ENCODE measurements around the gene SYCP2. TPM values are rescaled to one million over a fixed set of nuclear protein-coding genes. Genes with fewer than 3 reads are reported as not detected.

SYCP2 gene
- total RNA-seq, 1 donor from 2014 or later, result 2.2 TPM

DNA sequence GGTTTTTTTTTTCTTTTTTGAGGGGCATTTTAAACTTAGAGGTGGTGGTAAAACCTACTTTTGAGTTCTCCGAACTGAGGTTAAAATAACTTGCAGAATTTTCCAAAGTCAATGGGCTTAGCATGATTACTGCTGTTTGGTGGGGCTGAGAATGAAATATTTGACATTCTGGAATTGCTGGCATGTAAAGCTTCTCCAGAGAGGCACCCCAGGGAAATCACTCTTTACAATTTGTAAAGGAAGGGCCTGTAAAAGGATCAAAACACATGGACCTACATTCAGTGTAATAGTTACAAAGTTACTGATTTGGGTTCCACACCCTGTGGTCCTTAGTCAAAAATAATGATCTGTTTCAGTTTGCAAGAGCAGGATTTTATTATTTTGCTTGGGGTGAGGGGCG, 12.3 kb upstream of the SYCP2 start:
- no peak for DNase-seq (ENCODE audit: low spot score)

DNA sequence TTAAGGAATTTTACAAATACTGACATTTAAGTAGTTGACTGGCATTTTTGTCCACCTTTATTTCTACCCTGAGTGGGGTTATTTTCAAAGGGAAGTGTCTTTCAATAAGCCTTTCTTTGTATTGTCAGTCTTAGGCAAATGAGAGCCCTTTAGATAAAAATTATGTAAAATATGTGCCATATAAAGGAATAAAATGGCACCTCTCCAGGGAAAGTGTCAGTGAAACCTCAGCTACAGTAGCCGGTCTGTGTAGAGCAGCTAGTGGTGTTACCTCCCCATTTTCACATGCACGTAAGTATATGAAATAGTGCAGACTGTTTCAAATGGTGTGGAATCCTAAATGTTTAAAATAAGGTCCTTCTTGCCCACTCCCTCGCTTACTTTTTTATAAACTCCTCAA, 11.7 kb upstream of the SYCP2 start:
- no peak for DNase-seq (ENCODE audit: low spot score)

DNA sequence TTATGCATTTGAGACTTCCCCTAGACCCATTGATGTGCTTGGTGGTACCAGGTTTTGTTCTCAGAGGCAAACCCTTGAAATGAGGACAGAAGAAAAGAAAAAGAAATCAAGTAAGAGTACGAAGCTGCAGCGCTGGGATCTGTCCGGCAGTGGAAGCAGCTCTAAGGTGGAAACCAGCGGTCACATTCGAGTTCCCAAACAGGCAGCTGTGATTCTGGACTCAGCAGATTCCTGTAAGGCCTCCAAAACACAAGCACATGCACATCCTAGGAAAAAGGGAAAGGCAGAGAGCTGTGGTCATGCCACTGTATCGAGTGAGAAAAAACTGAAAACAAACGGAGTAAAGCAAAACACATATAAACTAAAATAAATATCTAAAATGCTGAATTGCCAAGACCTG, 11.3 kb upstream of the SYCP2 start:
- no peak for DNase-seq (ENCODE audit: low spot score)

DNA sequence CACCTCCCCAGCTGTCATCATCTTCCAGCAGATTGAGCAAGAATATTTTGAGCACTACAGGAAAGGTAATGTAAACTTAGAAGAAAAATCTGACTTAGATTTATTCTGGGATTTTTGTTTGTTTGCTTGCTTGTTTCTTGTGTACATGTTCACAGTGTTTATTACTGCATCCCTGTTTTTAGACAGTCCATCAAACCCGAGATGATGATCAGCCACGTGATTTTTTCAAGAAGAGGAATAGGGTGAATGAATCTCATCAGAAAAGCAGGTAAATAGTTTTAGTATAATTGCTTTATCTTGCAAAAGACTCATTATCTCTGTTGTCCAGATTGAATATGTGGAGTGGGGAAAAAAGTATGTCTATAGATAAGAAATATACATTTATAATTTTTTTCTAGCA, 8.8 kb upstream of the SYCP2 start:
- DNase-seq (ENCODE audit: low spot score), result no peak

GRCh38 chr20:59940956-59941294, 7.5 kb upstream of the SYCP2 start:
- no peak for DNase-seq (ENCODE audit: low spot score)

- peak; percentile 99 for DNase-seq (ENCODE audit: low spot score)
Observed at GRCh38 chr20:59940129-59940955, 6.9 kb upstream of the SYCP2 start, which contains the start of the genes FAM217B and PPP1R3D. Gene FAM217B, plus strand, starts transcription at chr20:59940389. Its CDS starts 3,555 bp downstream, at chr20:59943944. Gene PPP1R3D, minus strand, starts transcription at chr20:59940305. Its CDS starts 374 bp downstream, at chr20:59939931.

DNA sequence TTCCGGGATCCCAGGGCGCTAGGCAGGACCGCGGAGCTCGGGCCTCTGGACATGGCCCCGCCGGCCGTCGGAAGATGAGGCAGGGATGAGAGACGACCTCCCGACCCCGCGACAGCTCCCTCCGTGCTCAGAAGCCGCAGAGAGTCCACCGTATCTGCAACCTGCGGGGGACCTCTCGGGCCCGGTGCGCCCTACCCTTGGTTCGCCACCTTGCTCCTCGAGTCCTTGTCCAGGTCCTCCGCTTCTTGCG, 6.4 kb upstream of the SYCP2 start:
- no peak for DNase-seq (ENCODE audit: low spot score)

DNA sequence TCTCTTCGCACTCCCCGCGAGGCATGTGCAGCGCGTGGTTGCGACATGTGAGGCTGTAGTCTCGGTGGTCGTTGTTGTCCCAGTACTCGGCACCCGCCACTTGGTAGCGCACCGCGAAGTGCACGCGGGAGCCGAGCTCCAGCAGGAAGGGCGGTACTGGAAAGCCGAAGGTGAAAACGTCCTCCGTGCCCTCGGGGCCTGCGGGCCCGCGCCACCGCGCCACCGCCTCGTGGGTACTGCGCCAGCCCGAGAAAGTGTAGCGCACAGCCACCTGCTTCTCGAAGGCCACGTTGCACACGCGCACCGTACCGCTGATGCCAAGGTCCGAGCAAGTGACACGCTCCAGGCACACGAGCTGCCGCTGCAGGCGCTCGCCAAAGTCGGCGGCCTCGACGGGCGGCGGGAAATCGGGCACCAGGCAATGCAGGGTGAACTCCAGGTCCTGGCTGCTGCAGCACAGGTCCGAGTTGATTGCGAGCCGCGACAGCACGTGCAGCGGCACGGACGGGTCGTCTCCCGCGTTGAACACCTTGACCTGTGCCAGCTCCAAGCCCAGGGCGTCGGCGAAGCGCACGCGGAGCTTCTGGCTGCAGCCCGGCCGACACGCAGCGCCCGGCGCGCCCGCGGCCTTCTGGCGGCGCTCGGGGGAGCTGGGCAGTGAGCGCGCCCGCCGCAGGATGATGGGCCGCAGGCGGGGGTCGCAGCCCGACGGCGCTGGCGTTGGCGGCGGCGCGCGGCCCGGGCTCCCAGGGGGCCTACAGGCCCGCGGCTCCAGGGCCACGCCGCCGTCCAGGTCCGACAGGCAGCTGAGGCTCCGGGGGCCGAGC, 5.8 kb upstream of the SYCP2 start:
- no peak for DNase-seq (ENCODE audit: low spot score)

- DNase-seq (ENCODE audit: low spot score), result no peak
Observed at GRCh38 chr20:59938696-59939051, 5.2 kb upstream of the SYCP2 start.

DNA sequence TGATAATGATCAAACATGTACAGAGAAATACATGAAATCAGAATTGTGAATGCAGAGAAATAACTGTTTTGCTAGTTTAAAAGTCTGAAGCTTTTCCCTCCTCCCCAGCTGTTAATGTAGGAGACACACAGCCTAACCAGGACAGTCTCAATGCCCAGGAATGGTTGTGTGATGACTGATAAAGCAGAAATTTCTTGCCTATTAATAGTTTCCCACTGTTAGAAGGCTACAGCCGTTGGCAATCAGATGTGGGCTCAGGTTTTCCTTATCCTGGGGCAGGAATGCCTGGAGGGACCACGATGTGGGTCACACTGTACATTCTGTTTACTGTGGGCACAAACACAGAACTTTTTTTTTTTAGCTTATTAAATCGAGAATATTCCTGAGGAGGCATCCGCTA, 4.8 kb upstream of the SYCP2 start:
- DNase-seq (ENCODE audit: low spot score), result no peak

DNA sequence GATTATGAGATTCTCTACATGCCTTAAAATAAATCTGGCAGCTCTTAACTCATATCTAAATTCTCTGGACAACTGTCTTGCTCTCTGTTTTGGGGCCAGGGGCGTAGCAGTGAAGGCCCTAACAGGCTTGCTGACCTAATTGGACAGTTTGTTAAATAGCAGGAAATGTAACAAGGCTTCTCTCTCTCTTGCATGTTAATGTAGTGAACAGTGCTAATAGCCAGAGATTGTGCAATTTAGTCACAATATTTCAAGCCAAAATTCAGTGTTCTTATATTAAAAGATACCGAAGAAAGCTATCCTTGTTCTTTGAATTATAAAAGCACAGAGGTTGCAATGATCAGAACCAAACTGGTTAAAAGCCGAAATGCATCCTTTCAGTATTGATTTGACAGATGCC, 3.7 kb upstream of the SYCP2 start:
- no peak for DNase-seq (ENCODE audit: low spot score)

DNA sequence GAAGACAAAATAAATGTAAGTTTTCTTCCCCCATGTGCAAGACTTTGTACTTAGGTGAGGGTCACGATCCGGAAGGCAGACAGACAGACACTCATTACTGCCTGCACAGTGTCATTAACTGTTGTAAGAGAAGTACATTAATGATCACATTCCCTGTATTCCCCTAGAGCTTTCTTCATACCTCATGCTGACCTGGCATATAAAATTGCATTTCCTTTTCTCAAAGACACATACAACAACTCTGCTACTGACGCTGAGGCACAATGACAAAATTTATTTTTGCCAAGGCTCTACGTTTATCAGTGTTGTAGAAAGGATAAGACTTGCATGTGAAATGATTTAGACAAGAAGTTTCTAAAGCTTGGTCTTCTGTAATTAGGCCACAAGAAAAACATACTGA, 3.0 kb upstream of the SYCP2 start:
- DNase-seq (ENCODE audit: low spot score), result no peak

DNA sequence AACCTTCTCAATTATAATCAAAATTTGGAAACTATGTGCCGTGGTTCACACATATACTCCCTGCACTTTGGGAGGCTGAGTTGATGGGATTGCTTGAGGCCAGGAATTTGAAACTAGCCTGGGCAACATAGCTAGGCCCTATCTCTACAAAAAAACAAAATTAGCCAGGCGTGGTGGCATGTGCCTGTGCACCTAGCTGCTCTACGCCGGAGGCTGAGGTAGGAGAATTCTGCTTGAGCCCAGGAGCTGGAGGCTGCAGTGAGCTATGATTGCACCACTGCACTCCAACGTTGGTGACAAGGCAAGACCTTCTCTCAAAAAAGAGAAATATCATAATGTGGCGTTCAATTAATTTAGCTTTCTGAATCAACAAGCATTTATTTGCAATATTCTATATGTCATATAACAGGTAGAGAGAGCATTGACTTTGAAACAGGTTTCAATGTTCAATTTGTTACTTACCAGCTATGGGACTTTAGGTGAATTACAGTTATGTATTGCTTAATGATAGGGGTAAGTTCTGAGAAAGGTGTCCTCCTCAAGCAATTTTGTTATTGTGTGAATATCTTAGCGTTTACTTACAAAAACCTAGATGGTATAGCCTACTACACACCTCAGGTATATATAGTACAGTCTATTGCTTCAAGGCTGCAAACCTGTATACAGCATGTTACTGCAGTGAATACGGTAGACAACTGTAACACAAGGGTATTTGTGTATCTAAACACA, 2.2 kb upstream of the SYCP2 start:
- no peak for DNase-seq (ENCODE audit: low spot score)

GRCh38 chr20:59933849-59934585, 580 bp upstream of the SYCP2 start:
- peak; percentile 94 for DNase-seq (ENCODE audit: low spot score)

GRCh38 chr20:59932616-59933295, 681 bp downstream of the SYCP2 start:
- DNase-seq (ENCODE audit: low spot score), result no peak

GRCh38 chr20:59931511-59932312, 1.7 kb downstream of the SYCP2 start:
- DNase-seq (ENCODE audit: low spot score), result no peak

DNA sequence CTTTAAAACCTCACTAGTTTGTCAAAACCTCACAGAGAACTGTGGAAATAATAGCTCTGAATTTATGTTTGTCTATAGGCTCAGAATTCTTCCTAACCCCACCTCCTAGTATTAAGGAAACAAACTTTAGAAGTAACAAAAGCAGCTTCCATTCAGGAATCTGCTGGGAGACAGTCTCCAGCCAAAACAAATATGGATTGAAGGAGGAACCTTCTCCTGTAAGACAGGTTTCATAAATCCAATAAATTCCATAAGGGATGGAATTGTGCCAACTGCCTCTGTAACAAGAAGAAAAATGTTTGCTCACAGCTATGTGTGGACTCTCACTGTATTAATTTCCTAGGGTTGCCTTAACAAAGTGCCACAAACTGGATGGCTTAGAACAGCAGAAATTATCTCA, 7.5 kb downstream of the SYCP2 start:
- DNase-seq (ENCODE audit: low spot score), result no peak

DNA sequence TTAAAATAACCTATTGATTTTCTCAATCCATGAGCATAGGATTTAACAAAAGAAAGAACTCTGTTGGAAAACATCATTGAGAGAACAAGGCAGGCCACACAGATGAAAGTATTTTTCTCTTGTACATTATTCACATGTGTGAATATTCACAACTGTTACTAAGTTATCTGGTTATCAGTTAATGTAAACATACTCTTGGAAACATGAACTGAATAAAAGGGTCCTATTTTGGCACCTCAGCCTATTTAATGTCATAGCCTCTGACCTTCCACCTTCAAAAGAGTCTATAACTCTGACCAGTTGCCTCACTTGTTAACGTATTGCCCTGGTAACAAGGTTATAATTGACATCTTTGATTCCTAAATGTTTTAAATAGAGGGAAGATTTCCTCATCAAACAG, 8.1 kb downstream of the SYCP2 start:
- DNase-seq (ENCODE audit: low spot score), result no peak

DNA sequence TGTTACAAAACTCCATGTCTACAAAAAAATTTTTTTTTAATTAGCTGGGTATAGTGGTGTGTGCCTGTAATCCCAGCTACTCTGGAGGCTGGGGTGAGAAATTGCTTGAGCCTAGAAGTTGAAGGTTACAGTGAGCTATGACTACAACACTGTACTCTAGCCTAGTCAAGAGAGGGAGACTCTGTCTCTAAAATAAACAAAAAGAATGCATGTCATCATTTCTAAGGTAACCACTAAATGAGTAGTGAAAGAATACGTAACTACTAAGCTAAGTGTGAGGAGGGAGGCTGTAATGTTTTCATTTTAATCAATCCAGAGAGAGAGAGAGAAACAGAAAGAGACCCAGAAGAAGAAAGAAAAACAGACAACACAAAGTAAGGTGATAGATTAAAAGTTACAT, 9.9 kb downstream of the SYCP2 start:
- no peak for DNase-seq (ENCODE audit: low spot score)

DNA sequence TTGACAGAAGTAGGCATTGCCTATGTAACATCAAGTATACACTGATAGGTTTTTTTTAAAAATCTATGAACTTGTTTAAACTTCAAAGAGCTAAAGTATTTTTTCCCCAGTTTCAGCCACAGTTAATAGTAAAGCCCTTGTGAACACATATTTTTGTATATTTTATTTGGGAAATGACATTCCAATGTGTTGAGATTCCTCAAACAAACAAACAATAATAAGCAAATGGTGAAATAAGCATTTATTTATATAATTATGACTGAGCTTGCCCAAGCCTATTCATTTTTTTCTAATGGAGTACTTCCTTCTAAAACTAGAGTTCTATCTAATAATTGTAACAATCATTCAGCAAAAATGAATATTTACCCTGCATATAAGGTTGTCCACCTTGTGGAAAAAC, 12.5 kb downstream of the SYCP2 start:
- DNase-seq (ENCODE audit: low spot score), result no peak
